Measurements from ENCODE around the gene CLIC4. TPM values are rescaled to one million over a fixed set of nuclear protein-coding genes. Genes with fewer than 3 reads are reported as not detected.

CLIC4 gene
- total and polyA plus RNA-seq, 4 donors, result 15.0 to 40.7 (median 28.4) TPM

GRCh38 chr1:24847995-24848881 lies 103.0 kb downstream of the CLIC4 start:
- Histone ChIP-seq H3K9me3 (ENCODE audit: control insufficient read depth in 4 of 4, low read length in 3 of 4) (no peaks in the 10 kb centered on the region), H3K27ac (ENCODE audit: low read depth in 1 of 2, low read length in 2 of 2) (peak overlapping the region; percentile 11 to 65), H3K4me1 (ENCODE audit: control insufficient read depth in 4 of 4, insufficient read depth in 4 of 4, low read length in 3 of 4) (peaks cover 0 to 16% (median 9%) of the 10 kb centered on the region in 4 donors), H3K36me3 (ENCODE audit: control insufficient read depth in 4 of 4, insufficient read depth in 3 of 4, low read depth in 1 of 4, low read length in 3 of 4) (peaks cover 0 to 4% (median 0%) of the 10 kb centered on the region in 4 donors), H3K27me3 (ENCODE audit: control insufficient read depth in 4 of 4, insufficient read depth in 4 of 4, low read length in 3 of 4) (no peaks in the 10 kb centered on the region), H3K9ac (ENCODE audit: low read depth in 1 of 2, low read length in 2 of 2) (no peak overlapping the region), H3K4me3 (ENCODE audit: low read depth in 1 of 3, low read length in 3 of 3) (peak overlapping the region; percentile 22 to 50 (median 42))
- peak; percentile 90 for DNase-seq (ENCODE audit: low spot score)
- WGBS, result under 1% methylated on average over 89 of the region's 89 CpGs
- TF ChIP-seq SP1 (IDR thresholded peaks at IDR 0.05) (peak; percentile 27), RAD21 (IDR thresholded peaks at IDR 0.05) (peak; percentile 93 to 94), CTCF (IDR thresholded peaks at IDR 0.05; ENCODE audit: low read depth, low read length, missing input control) (peak; percentile 90), RXRA (IDR thresholded peaks at IDR 0.05) (peak in 1 of 2 donors; percentile 23), JUND (IDR thresholded peaks at IDR 0.05) (no peak)

- peaks cover 0 to 16% (median 9%) of the 10 kb centered on the region in 4 donors for H3K4me1 ChIP-seq (ENCODE audit: control insufficient read depth in 4 of 4, insufficient read depth in 4 of 4, low read length in 3 of 4)
- H3K27ac ChIP-seq (ENCODE audit: low read depth in 1 of 2, low read length in 2 of 2), result no peak overlapping the region
- no peak overlapping the region for H3K4me3 ChIP-seq (ENCODE audit: low read depth in 1 of 3, low read length in 3 of 3)
- H3K36me3 ChIP-seq (ENCODE audit: control insufficient read depth in 4 of 4, insufficient read depth in 3 of 4, low read depth in 1 of 4, low read length in 3 of 4), result no peaks in the 10 kb centered on the region
- DNase-seq (ENCODE audit: low spot score), result no peak
- WGBS, result 50% methylated on average over 9 of the region's 9 CpGs
- H3K9ac ChIP-seq (ENCODE audit: low read depth in 1 of 2, low read length in 2 of 2), result no peak overlapping the region
- TF ChIP-seq RAD21 (IDR thresholded peaks at IDR 0.05) (peak; percentile 53 to 60), MAX (IDR thresholded peaks at IDR 0.05) (no peak)
- H3K9me3 ChIP-seq (ENCODE audit: control insufficient read depth in 4 of 4, low read length in 3 of 4), result no peaks in the 10 kb centered on the region
- H3K27me3 ChIP-seq (ENCODE audit: control insufficient read depth in 4 of 4, insufficient read depth in 4 of 4, low read length in 3 of 4), result no peaks in the 10 kb centered on the region
Measured at GRCh38 chr1:24849672-24850295, 104.5 kb downstream of the CLIC4 start.

GRCh38 chr1:24850328-24850920 lies 105.2 kb downstream of the CLIC4 start:
- H3K4me1 ChIP-seq (ENCODE audit: control insufficient read depth in 4 of 4, insufficient read depth in 4 of 4, low read length in 3 of 4), result peaks cover 0 to 16% (median 9%) of the 10 kb centered on the region in 4 donors
- H3K27ac ChIP-seq (ENCODE audit: low read depth in 1 of 2, low read length in 2 of 2), result no peak overlapping the region
- no peak for DNase-seq (ENCODE audit: low spot score)
- H3K4me3 ChIP-seq (ENCODE audit: low read depth in 1 of 3, low read length in 3 of 3), result no peak overlapping the region
- WGBS, result 73% methylated on average over 6 of the region's 6 CpGs
- TF ChIP-seq HNF4A (conservative IDR thresholded peaks at IDR 0.05), result no peak
- TF ChIP-seq TAF1 (conservative IDR thresholded peaks at IDR 0.05), result no peak
- TF ChIP-seq YY1 (IDR thresholded peaks at IDR 0.05), result no peak
- no peak for TF ChIP-seq MAX (IDR thresholded peaks at IDR 0.05)
- no peak for TF ChIP-seq HNF4G (IDR thresholded peaks at IDR 0.05)
- no peak for TF ChIP-seq NR2F2 (IDR thresholded peaks at IDR 0.05)
- TF ChIP-seq JUND (IDR thresholded peaks at IDR 0.05), result no peak
- no peak for TF ChIP-seq ZBTB33 (IDR thresholded peaks at IDR 0.05)
- no peak for TF ChIP-seq FOXA2 (IDR thresholded peaks at IDR 0.05)
- no peak for TF ChIP-seq FOXA1 (IDR thresholded peaks at IDR 0.05)
- no peaks in the 10 kb centered on the region for H3K9me3 ChIP-seq (ENCODE audit: control insufficient read depth in 4 of 4, low read length in 3 of 4)
- H3K36me3 ChIP-seq (ENCODE audit: control insufficient read depth in 4 of 4, insufficient read depth in 3 of 4, low read depth in 1 of 4, low read length in 3 of 4), result no peaks in the 10 kb centered on the region
- H3K9ac ChIP-seq (ENCODE audit: low read depth in 1 of 2, low read length in 2 of 2), result no peak overlapping the region
- no peaks in the 10 kb centered on the region for H3K27me3 ChIP-seq (ENCODE audit: control insufficient read depth in 4 of 4, insufficient read depth in 4 of 4, low read length in 3 of 4)
